WTC11 (cell line): ENCODE measurements around the gene ATPAF1. TPM values are rescaled to one million over a fixed set of nuclear protein-coding genes. Genes with fewer than 3 reads are reported as not detected.

Experiments
- ATAC-seq: fragments of 200-7000 bp; cut with Tn5 transposase; 2 replicates; pipeline ENCODE4 v1.10.0; 2021; ENCODE audit warnings: mild to moderate bottlenecking, moderate library complexity
- CTCF ChIA-PET: fragments of 300-600 bp; sonication (Branson Sonifier 250); formaldehyde crosslinking; loops from one replicate; lab custom pipeline; 2021; ENCODE audit warnings: antibody characterized with exemption; lab: Charles Lee
- POLR2A ChIA-PET: fragments of 350-600 bp; sonication (Branson Sonifier 250); formaldehyde crosslinking; loops from one replicate; lab custom pipeline; 2021; ENCODE audit warnings: antibody characterized with exemption; lab: Charles Lee
- DNase-seq: peaks from one replicate; pipeline ENCODE4 v3.0.0; 2021; ENCODE audit warnings: low spot score
- H3K27ac Mint-ChIP-seq: 2 replicates; pipeline ENCODE4 v1.8.0; 2021; ENCODE audit warnings: mixed read lengths
- H3K27me3 Mint-ChIP-seq: 2 replicates; pipeline ENCODE4 v1.8.0; 2021; ENCODE audit warnings: low read depth, mild to moderate bottlenecking, moderate library complexity, mixed read lengths
- H3K36me3 Mint-ChIP-seq: 2 replicates; pipeline ENCODE4 v1.8.0; 2021; ENCODE audit warnings: mixed read lengths
- H3K4me1 Mint-ChIP-seq: 2 replicates; pipeline ENCODE4 v1.8.0; 2022; ENCODE audit warnings: mixed read lengths
- H3K4me3 Mint-ChIP-seq: 2 replicates; pipeline ENCODE4 v1.8.0; 2021; ENCODE audit warnings: mild to moderate bottlenecking, moderate library complexity, mixed read lengths
- H3K9me3 Mint-ChIP-seq: 2 replicates; pipeline ENCODE4 v1.8.0; 2021; ENCODE audit warnings: mixed read lengths
- CBFB ChIP-seq: sonication (generic); formaldehyde crosslinking; IDR thresholded peaks from 2 replicates; pipeline ENCODE4 v1.8.1; 2022; ENCODE audit warnings: mild to moderate bottlenecking, low read depth, missing genetic modification reagents
- CTCF ChIP-seq: fragments of 200-600 bp; IDR thresholded peaks from 2 replicates; pipeline ENCODE4 v1.8.0; 2022; ENCODE audit warnings: antibody characterized with exemption
- E2F1 ChIP-seq: sonication (generic); formaldehyde crosslinking; IDR thresholded peaks from 2 replicates; pipeline ENCODE4 v1.8.0; 2022; ENCODE audit warnings: mild to moderate bottlenecking, missing genetic modification reagents
- FOXJ3 ChIP-seq: sonication (generic); formaldehyde crosslinking; IDR thresholded peaks from 2 replicates; pipeline ENCODE4 v1.9.0; 2021; ENCODE audit warnings: missing genetic modification reagents, mild to moderate bottlenecking, borderline replicate concordance
- KAT7 ChIP-seq: sonication (generic); formaldehyde crosslinking; IDR thresholded peaks from 2 replicates; pipeline ENCODE4 v1.8.1; 2023; ENCODE audit warnings: missing genetic modification reagents, mild to moderate bottlenecking, borderline replicate concordance
- MAX ChIP-seq: sonication (generic); formaldehyde crosslinking; IDR thresholded peaks from 2 replicates; pipeline ENCODE4 v1.8.0; 2022; ENCODE audit warnings: mild to moderate bottlenecking, missing genetic modification reagents
- NFE2L1 ChIP-seq: sonication (generic); formaldehyde crosslinking; IDR thresholded peaks from 2 replicates; pipeline ENCODE4 v1.8.1; 2023; ENCODE audit warnings: missing genetic modification reagents
- NR2C2 ChIP-seq: sonication (generic); formaldehyde crosslinking; IDR thresholded peaks from 2 replicates; pipeline ENCODE4 v1.8.0; 2022; ENCODE audit warnings: mild to moderate bottlenecking, missing genetic modification reagents
- SOX15 ChIP-seq: fragments of 250-450 bp; sonication (Bioruptor Pico); IDR thresholded peaks from 2 replicates; pipeline ENCODE4 v1.9.0; 2021; ENCODE audit warnings: mild to moderate bottlenecking
- STAT6 ChIP-seq: sonication (generic); formaldehyde crosslinking; conservative IDR thresholded peaks from 2 replicates; pipeline ENCODE4 v1.8.1; 2023; ENCODE audit warnings: mild to moderate bottlenecking, low read depth, missing genetic modification reagents, moderate library complexity
- TEAD4 ChIP-seq: sonication (generic); formaldehyde crosslinking; IDR thresholded peaks from 2 replicates; pipeline ENCODE4 v1.8.0; 2022; ENCODE audit warnings: mild to moderate bottlenecking, missing genetic modification reagents
- ZBTB43 ChIP-seq: sonication (generic); formaldehyde crosslinking; IDR thresholded peaks from 2 replicates; pipeline ENCODE4 v1.8.1; 2023; ENCODE audit warnings: mild to moderate bottlenecking, missing genetic modification reagents
- ZMAT4 ChIP-seq: fragments of 250-450 bp; sonication (Bioruptor Pico); IDR thresholded peaks from 2 replicates; pipeline ENCODE4 v1.9.0; 2021; ENCODE audit warnings: mild to moderate bottlenecking
- ZNF425 ChIP-seq: fragments of 250-450 bp; sonication (Bioruptor Pico); conservative IDR thresholded peaks from 2 replicates; pipeline ENCODE4 v1.9.0; 2021; ENCODE audit warnings: mild to moderate bottlenecking
- ZSCAN18 ChIP-seq: fragments of 250-450 bp; sonication (Bioruptor Pico); IDR thresholded peaks from 2 replicates; pipeline ENCODE4 v2.1.2; 2022; ENCODE audit warnings: mild to moderate bottlenecking, moderate library complexity
- total RNA-seq: library from RNA; stranded (reverse); gene quantifications from 3 replicates; pipeline ENCODE4 v1.2.3, GENCODE V29; 2021

The ATPAF1 gene
- total RNA-seq, 1 experiment from 2014 or later = 35.7 TPM

GRCh38 chr1:46603481-46603857 is 64.7 kb downstream of the ATPAF1 start:
- ChIA-PET CTCF (interaction anchor here (0.6 to 4.5 kb wide), 37 partner anchors 9 to 1055 kb away, joined by 3 to 42 read pairs (median 6); partner anchors contain the start of genes ATPAF1, DMBX1, KNCN and MOB3C), POLR2A (interaction anchor here (1.0 to 2.0 kb wide), 2 partner anchors 13 to 36 kb away, joined by 4 to 13 read pairs; partner anchors contain the start of gene MOB3C)
- H3K9me3 Mint-ChIP-seq = no peaks in the 10 kb centered on the region
- 0 out of 2 replicates have a peak, but pooled peaks cover 3% of the 10 kb centered on the region for H3K36me3 Mint-ChIP-seq
- ATAC-seq = no peak
- no peak for DNase-seq
- peaks cover 21% of the 10 kb centered on the region for H3K4me1 Mint-ChIP-seq
- peak overlapping the region; percentile 89 for H3K4me3 Mint-ChIP-seq
- no peaks in the 10 kb centered on the region for H3K27me3 Mint-ChIP-seq
- H3K27ac Mint-ChIP-seq = peak overlapping the region; percentile 75
- no peak for TF ChIP-seq ZNF425 (CRISPR knock-in tag)
- TF ChIP-seq CTCF = no peak
- TF ChIP-seq ZSCAN18 (CRISPR knock-in tag) = no peak
- no peak for TF ChIP-seq STAT6
- no peak for TF ChIP-seq NFE2L1 (CRISPR knock-in tag)
- no peak for TF ChIP-seq NR2C2
- no peak for TF ChIP-seq MAX

GRCh38 chr1:46601257-46602007 is 66.7 kb downstream of the ATPAF1 start:
- Mint-ChIP-seq H3K36me3 (no peaks in the 10 kb centered on the region), H3K27ac (no peak overlapping the region), H3K4me3 (0 out of 2 replicates have a peak overlapping the region, but pooled peaks have one; percentile 5), H3K9me3 (no peaks in the 10 kb centered on the region), H3K4me1 (peaks cover 18% of the 10 kb centered on the region), H3K27me3 (no peaks in the 10 kb centered on the region)
- CTCF ChIA-PET = no interaction called here
- DNase-seq (no peak), ATAC-seq (no peak)
- POLR2A ChIA-PET = no interaction called here
- TF ChIP-seq SOX15 (CRISPR knock-in tag) (no peak), ZSCAN18 (CRISPR knock-in tag) (no peak), KAT7 (CRISPR knock-in tag) (no peak), CTCF (no peak), TEAD4 (CRISPR knock-in tag) (no peak), E2F1 (no peak), FOXJ3 (CRISPR knock-in tag) (no peak), ZMAT4 (no peak), ZBTB43 (CRISPR knock-in tag) (no peak), CBFB (no peak)
